OCI-LY7 (cell line): ENCODE results near the gene FGD4. TPM values are rescaled to one million over a fixed set of nuclear protein-coding genes. Genes with fewer than 3 reads are reported as not detected.
"Not testable (repeated sequence)": the region's sequence is repeated elsewhere in the genome, so short reads cannot be mapped to it uniquely, and the experiment has no call there.

Source experiments
- BruUV-seq: library from RNA; stranded (reverse); fragments of 400-500 nt; replicated peaks from 2 replicates; lab custom pipeline; 2021; lab: Mats Ljungman, UMichigan
- CTCF ChIA-PET: fragments of 300-600 bp; sonication (Branson Sonifier 250); formaldehyde crosslinking; loops from one replicate; lab custom pipeline; 2022; ENCODE audit warnings: antibody characterized with exemption; ENCODE audit not compliant: unreplicated experiment; lab: Charles Lee
- POLR2A ChIA-PET: fragments of 300-600 bp; sonication (Branson Sonifier 250); formaldehyde crosslinking; loops from one replicate; lab custom pipeline; 2022; ENCODE audit warnings: antibody characterized with exemption; lab: Charles Lee
- DNase-seq: peaks from one replicate; pipeline ENCODE4 v3.0.0-alpha.2; 2015; ENCODE audit warnings: low spot score
- H2AFZ ChIP-seq: fragments of 200-600 bp; sonication (generic), shearing (Covaris generic); 2 replicates; pipeline ENCODE4 v1.6.1; 2014; ENCODE audit warnings: mild to moderate bottlenecking, antibody characterized with exemption, low read length, moderate library complexity
- H3K27ac ChIP-seq: fragments of 200-600 bp; sonication (generic); 2 replicates; pipeline ENCODE4 v1.5.1; 2014; ENCODE audit warnings: mixed run types, low read depth, mild to moderate bottlenecking, moderate library complexity, low read length, inconsistent platforms; ENCODE audit not compliant: poor library complexity, severe bottlenecking
- H3K36me3 ChIP-seq: fragments of 200-600 bp; sonication (generic); 2 replicates; pipeline ENCODE4 v1.6.1; 2014; ENCODE audit warnings: mild to moderate bottlenecking, antibody characterized with exemption, low read length, moderate library complexity, mixed read lengths; ENCODE audit not compliant: insufficient read depth
- H3K4me1 ChIP-seq: fragments of 200-600 bp; sonication (generic); 2 replicates; pipeline ENCODE4 v1.5.1; 2014; ENCODE audit warnings: mild to moderate bottlenecking, low read length; ENCODE audit not compliant: insufficient read depth, poor library complexity, severe bottlenecking
- H3K4me2 ChIP-seq: fragments of 200-600 bp; sonication (generic); 2 replicates; pipeline ENCODE4 v1.6.1; 2014; ENCODE audit warnings: mild to moderate bottlenecking, low read length
- H3K4me3 ChIP-seq: fragments of 200-600 bp; sonication (generic); 2 replicates; pipeline ENCODE4 v1.5.1; 2014; ENCODE audit warnings: mild to moderate bottlenecking, low read depth, low read length; ENCODE audit not compliant: poor library complexity, severe bottlenecking
- H3K79me2 ChIP-seq: fragments of 200-600 bp; sonication (generic); 2 replicates; pipeline ENCODE4 v1.6.1; 2016; ENCODE audit warnings: low read depth, mild to moderate bottlenecking, low read length, moderate library complexity, mixed read lengths; ENCODE audit not compliant: insufficient read depth
- H3K9me2 ChIP-seq: fragments of 200-600 bp; sonication (generic); 2 replicates; pipeline ENCODE4 v1.6.1; 2016; ENCODE audit warnings: mild to moderate bottlenecking, low read length, mixed read lengths; ENCODE audit not compliant: insufficient read depth
- H3K9me3 ChIP-seq: fragments of 200-600 bp; sonication (generic); 2 replicates; pipeline ENCODE4 v1.6.1; 2014; ENCODE audit warnings: mild to moderate bottlenecking, mixed run types, low read length, mixed read lengths
- H4K20me1 ChIP-seq: fragments of 200-600 bp; sonication (generic); 2 replicates; pipeline ENCODE4 v1.6.1; 2014; ENCODE audit warnings: mild to moderate bottlenecking, antibody characterized with exemption, low read length, moderate library complexity, mixed read lengths; ENCODE audit not compliant: insufficient read depth
- EZH2phosphoT487 ChIP-seq: fragments of 200-600 bp; sonication (generic); IDR thresholded peaks from 2 replicates; pipeline ENCODE4 v1.6.1; 2018; ENCODE audit warnings: low read depth, borderline replicate concordance, mild to moderate bottlenecking, mixed run types, antibody characterized with exemption, low read length, moderate library complexity, mixed read lengths
- intact Hi-C: fragments of 100-400 bp; cut with micrococcal nuclease; formaldehyde crosslinking; loops from one replicate; pipeline ENCODE4 v1.10.0; 2022; ENCODE audit not compliant: unreplicated experiment
- total RNA-seq, 2 experiments: library from RNA; depleted of rRNA in 1 of 2; stranded (reverse); fragments of >200 nt in 1 of 2; shearing (Covaris generic) in 1 of 2; gene quantifications; 2 replicates each; pipeline ENCODE4 v1.2.3, GENCODE V29; 2014 to 2022
- TF ChIP-seq, protein P1 (sequence below): fragments of 200-600 bp; sonication (generic); conservative IDR thresholded peaks from 2 replicates; pipeline ENCODE4 v1.5.1; 2014; ENCODE audit warnings: mild to moderate bottlenecking, antibody characterized with exemption, low read length, moderate library complexity, mixed read lengths

FGD4 gene
- total RNA-seq, 2 experiments from 2014 or later: 14.9 to 19.3 TPM

DNA sequence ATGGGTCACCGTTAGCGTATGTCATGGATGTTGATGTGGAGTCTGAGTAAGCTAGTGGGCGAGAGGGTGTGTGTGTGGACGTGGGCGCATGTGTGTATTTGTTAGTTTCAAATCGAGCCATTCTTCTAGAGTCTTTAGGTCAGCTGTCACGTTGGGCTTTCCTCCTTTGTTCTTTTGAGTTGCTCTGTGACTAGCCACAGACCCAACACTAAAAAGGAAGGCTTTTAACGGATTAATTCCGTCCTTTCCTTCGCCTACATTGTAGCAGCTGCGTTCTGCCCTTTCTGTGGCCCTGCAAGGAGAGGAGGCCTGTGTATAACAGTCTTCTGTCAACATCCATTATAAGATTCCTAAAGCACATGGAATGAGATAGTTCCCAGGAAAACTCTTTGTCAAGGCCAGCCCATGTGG is 162.6 kb downstream of the FGD4 start:
- Histone ChIP-seq H3K79me2 (peaks cover 53% of the 10 kb centered on the region), H3K9me2 (no peaks in the 10 kb centered on the region), H3K36me3 (peaks cover 47% of the 10 kb centered on the region), H3K4me3 (no peak overlapping the region), H3K27ac (no peak overlapping the region), H3K9me3 (peaks cover 11% of the 10 kb centered on the region; the same call in 1 of the 2 replicates), H3K4me1 (peaks cover 38% of the 10 kb centered on the region), H4K20me1 (no peaks in the 10 kb centered on the region), H3K4me2 (no peak overlapping the region), H2AFZ (no peak overlapping the region)
- BruUV-seq: no TSS peak
- ChIA-PET CTCF (no interaction called here), POLR2A (interaction anchor here (0.6 to 2.1 kb wide), 3 partner anchors 11 to 82 kb away, joined by 3 to 7 read pairs (median 3); no protein-coding TSS in a partner anchor)
- TF ChIP-seq, protein P1, sequence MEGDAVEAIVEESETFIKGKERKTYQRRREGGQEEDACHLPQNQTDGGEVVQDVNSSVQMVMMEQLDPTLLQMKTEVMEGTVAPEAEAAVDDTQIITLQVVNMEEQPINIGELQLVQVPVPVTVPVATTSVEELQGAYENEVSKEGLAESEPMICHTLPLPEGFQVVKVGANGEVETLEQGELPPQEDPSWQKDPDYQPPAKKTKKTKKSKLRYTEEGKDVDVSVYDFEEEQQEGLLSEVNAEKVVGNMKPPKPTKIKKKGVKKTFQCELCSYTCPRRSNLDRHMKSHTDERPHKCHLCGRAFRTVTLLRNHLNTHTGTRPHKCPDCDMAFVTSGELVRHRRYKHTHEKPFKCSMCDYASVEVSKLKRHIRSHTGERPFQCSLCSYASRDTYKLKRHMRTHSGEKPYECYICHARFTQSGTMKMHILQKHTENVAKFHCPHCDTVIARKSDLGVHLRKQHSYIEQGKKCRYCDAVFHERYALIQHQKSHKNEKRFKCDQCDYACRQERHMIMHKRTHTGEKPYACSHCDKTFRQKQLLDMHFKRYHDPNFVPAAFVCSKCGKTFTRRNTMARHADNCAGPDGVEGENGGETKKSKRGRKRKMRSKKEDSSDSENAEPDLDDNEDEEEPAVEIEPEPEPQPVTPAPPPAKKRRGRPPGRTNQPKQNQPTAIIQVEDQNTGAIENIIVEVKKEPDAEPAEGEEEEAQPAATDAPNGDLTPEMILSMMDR: no peak
- TF ChIP-seq EZH2phosphoT487: no peak
- DNase-seq: no peak
- intact Hi-C loops: no loop called here

DNA sequence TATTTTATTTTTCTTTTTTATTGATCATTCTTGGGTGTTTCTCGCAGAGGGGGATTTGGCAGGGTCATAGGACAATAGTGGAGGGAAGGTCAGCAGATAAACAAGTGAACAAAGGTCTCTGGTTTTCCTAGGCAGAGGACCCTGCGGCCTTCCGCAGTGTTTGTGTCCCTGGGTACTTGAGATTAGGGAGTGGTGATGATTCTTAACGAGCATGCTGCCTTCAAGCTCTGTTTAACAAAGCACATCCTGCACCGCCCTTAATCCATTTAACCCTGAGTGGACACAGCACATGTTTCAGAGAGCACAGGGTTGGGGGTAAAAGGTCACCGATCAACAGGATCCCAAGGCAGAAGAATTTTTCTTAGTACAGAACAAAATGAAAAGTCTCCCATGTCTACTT is 163.1 kb downstream of the FGD4 start:
- H3K27ac ChIP-seq, BruUV-seq, H3K9me2 ChIP-seq, intact Hi-C loops, H3K4me3 ChIP-seq, CTCF ChIA-PET, POLR2A ChIA-PET, H2AFZ ChIP-seq, H3K4me2 ChIP-seq, H4K20me1 ChIP-seq, DNase-seq: not testable (repeated sequence)
- Histone ChIP-seq H3K9me3 (peaks cover 11% of the 10 kb centered on the region; the same call in 1 of the 2 replicates), H3K4me1 (peaks cover 35% of the 10 kb centered on the region), H3K79me2 (peaks cover 49% of the 10 kb centered on the region), H3K36me3 (peaks cover 52% of the 10 kb centered on the region)

DNA sequence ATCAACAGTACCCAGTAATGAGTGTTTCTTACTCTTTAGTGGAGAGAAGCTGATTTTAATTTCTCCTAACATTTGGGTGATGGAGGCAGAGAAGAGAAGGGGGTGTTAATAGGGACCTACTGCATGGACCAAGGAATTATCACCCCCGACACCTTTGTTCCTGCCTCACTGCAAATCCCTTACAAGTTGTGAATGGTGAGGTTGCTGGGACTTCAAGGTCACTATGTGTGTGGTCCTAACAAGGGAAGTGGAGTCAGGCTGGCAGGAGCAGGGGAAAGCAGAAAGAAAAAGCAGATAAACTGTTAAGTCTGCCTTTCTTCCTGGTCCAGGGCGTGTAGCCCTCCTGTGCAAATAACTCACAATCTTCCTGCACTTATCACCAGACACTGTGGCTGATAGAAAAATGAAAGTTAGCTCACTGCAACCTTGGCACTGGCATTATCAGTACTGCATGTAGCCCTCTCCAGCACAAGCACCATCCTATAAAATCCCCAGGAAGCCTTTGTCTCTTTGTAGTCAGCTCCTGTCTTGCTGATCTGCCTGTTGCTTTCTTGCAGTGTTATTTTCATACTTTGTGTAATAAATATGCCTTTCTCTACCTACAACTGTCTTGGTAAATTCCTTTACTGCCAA is 167.4 kb downstream of the FGD4 start:
- BruUV-seq: no TSS peak
- DNase-seq: no peak
- H3K4me1 ChIP-seq: peaks cover 5% of the 10 kb centered on the region
- CTCF ChIA-PET: no interaction called here
- no peak overlapping the region for H3K4me3 ChIP-seq
- intact Hi-C loops: no loop called here
- peaks cover 59% of the 10 kb centered on the region for H3K36me3 ChIP-seq
- H4K20me1 ChIP-seq: no peaks in the 10 kb centered on the region
- no peak overlapping the region for H3K4me2 ChIP-seq
- peaks cover 4% of the 10 kb centered on the region; the same call in 1 of the 2 replicates for H3K9me3 ChIP-seq
- peaks cover 5% of the 10 kb centered on the region; the same call in 1 of the 2 replicates for H3K79me2 ChIP-seq
- TF ChIP-seq, protein P1: no peak
- TF ChIP-seq EZH2phosphoT487: no peak
- no peak overlapping the region for H3K27ac ChIP-seq
- H3K9me2 ChIP-seq: no peaks in the 10 kb centered on the region
- POLR2A ChIA-PET: no interaction called here
- no peak overlapping the region for H2AFZ ChIP-seq
